Upper lobe of left lung (tissue), 4 donors: ENCODE results near the gene GAN.

Experiments used
- POLR2AphosphoS5 ChIP-seq, 2 donors: sonication (generic); formaldehyde crosslinking; IDR thresholded peaks; one replicate each; pipeline ENCODE4 v1.5.1; 2017; ENCODE audit warnings: antibody characterized with exemption in 2 of 2
- TF ChIP-seq, protein P1 (sequence below), 6 experiments: fragments of 450-650 bp in 4 of 6; fragments of 200-600 bp in 2 of 6; sonication (generic) in 2 of 6; IDR thresholded peaks; one replicate each; pipeline ENCODE4 v1.5.1; 2016 to 2019; ENCODE audit warnings: antibody characterized with exemption in 6 of 6

GRCh38 chr16:81384006-81384405 is 69.2 kb downstream of the GAN start:
- no peak for TF ChIP-seq POLR2AphosphoS5 (IDR thresholded peaks at IDR 0.05)
- TF ChIP-seq, protein P1, sequence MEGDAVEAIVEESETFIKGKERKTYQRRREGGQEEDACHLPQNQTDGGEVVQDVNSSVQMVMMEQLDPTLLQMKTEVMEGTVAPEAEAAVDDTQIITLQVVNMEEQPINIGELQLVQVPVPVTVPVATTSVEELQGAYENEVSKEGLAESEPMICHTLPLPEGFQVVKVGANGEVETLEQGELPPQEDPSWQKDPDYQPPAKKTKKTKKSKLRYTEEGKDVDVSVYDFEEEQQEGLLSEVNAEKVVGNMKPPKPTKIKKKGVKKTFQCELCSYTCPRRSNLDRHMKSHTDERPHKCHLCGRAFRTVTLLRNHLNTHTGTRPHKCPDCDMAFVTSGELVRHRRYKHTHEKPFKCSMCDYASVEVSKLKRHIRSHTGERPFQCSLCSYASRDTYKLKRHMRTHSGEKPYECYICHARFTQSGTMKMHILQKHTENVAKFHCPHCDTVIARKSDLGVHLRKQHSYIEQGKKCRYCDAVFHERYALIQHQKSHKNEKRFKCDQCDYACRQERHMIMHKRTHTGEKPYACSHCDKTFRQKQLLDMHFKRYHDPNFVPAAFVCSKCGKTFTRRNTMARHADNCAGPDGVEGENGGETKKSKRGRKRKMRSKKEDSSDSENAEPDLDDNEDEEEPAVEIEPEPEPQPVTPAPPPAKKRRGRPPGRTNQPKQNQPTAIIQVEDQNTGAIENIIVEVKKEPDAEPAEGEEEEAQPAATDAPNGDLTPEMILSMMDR (IDR thresholded peaks at IDR 0.05): no peak
